KMS-11 (cell line): ENCODE measurements around the gene WRAP73.

Experiments
- H2AFZ ChIP-seq: fragments of 200-600 bp; sonication (generic); 2 replicates; pipeline ENCODE4 v1.6.1; 2016; ENCODE audit warnings: antibody characterized with exemption, mixed run types, low read depth
- H3K27ac ChIP-seq: fragments of 200-600 bp; sonication (generic); 2 replicates; pipeline ENCODE4 v1.6.1; 2016; ENCODE audit warnings: mild to moderate bottlenecking, mixed run types
- H3K27me3 ChIP-seq: fragments of 200-600 bp; sonication (generic); 2 replicates; pipeline ENCODE4 v1.6.1; 2017; ENCODE audit warnings: mild to moderate bottlenecking, low read depth, mixed run types, moderate library complexity; ENCODE audit not compliant: insufficient read depth
- H3K36me3 ChIP-seq: fragments of 200-600 bp; sonication (generic); 2 replicates; pipeline ENCODE4 v1.6.1; 2017; ENCODE audit warnings: mild to moderate bottlenecking, mixed run types; ENCODE audit not compliant: insufficient read depth
- H3K4me1 ChIP-seq: fragments of 200-600 bp; sonication (generic); 2 replicates; pipeline ENCODE4 v1.6.1; 2016; ENCODE audit warnings: mild to moderate bottlenecking, low read depth, mixed run types; ENCODE audit not compliant: poor library complexity, severe bottlenecking
- H3K4me2 ChIP-seq: fragments of 200-600 bp; sonication (generic); 2 replicates; pipeline ENCODE4 v1.7.0; 2016; ENCODE audit warnings: mild to moderate bottlenecking, mixed run types
- H3K4me3 ChIP-seq: fragments of 200-600 bp; sonication (generic); IDR thresholded peaks from 2 replicates; pipeline ENCODE4 v1.6.1; 2017; ENCODE audit warnings: low read depth, low read length, mixed read lengths; ENCODE audit not compliant: insufficient read depth
- H3K79me2 ChIP-seq: fragments of 200-600 bp; sonication (generic); 2 replicates; pipeline ENCODE4 v1.6.1; 2016; ENCODE audit warnings: low read depth, mixed run types; ENCODE audit not compliant: insufficient read depth
- H3K9ac ChIP-seq: fragments of 200-600 bp; sonication (generic); 2 replicates; pipeline ENCODE4 v1.6.1; 2016; ENCODE audit warnings: mild to moderate bottlenecking, mixed run types
- H4K20me1 ChIP-seq: fragments of 200-600 bp; sonication (generic); 2 replicates; pipeline ENCODE4 v1.6.1; 2016; ENCODE audit warnings: mild to moderate bottlenecking, mixed run types; ENCODE audit not compliant: insufficient read depth
- TF ChIP-seq, protein P1 (sequence below): fragments of 200-600 bp; sonication (generic); conservative IDR thresholded peaks from 2 replicates; pipeline ENCODE4 v1.6.1; 2017; ENCODE audit warnings: low read depth, mild to moderate bottlenecking, antibody characterized with exemption, low read length, moderate library complexity, mixed read lengths

Gene WRAP73

DNA sequence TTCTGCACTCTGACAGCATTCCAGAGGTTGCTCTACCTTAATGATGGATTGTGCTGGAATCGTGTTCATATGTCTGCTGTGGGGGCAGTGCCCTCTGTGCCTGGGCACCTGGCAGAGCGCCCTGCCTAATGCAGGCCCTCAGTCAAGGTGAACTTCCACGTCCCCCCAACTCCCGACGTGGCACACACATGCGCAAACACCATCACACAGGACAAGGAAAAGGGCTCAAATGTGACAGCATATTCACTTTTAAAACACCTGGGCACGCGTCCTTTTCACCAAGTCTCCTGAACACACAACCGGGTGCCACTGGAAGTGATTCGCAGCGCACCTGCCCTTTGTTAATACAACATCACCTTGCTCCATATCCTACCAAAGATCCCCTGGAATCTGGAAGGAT, 13.4 kb downstream of the WRAP73 start:
- Histone ChIP-seq H4K20me1 (no peaks in the 10 kb centered on the region), H3K36me3 (no peaks in the 10 kb centered on the region), H3K9ac (no peak overlapping the region), H3K27ac (no peak overlapping the region), H3K79me2 (no peaks in the 10 kb centered on the region), H3K4me3 (no peak overlapping the region), H3K27me3 (no peaks in the 10 kb centered on the region), H3K4me1 (no peaks in the 10 kb centered on the region), H2AFZ (no peak overlapping the region), H3K4me2 (no peak overlapping the region)
- TF ChIP-seq, protein P1, sequence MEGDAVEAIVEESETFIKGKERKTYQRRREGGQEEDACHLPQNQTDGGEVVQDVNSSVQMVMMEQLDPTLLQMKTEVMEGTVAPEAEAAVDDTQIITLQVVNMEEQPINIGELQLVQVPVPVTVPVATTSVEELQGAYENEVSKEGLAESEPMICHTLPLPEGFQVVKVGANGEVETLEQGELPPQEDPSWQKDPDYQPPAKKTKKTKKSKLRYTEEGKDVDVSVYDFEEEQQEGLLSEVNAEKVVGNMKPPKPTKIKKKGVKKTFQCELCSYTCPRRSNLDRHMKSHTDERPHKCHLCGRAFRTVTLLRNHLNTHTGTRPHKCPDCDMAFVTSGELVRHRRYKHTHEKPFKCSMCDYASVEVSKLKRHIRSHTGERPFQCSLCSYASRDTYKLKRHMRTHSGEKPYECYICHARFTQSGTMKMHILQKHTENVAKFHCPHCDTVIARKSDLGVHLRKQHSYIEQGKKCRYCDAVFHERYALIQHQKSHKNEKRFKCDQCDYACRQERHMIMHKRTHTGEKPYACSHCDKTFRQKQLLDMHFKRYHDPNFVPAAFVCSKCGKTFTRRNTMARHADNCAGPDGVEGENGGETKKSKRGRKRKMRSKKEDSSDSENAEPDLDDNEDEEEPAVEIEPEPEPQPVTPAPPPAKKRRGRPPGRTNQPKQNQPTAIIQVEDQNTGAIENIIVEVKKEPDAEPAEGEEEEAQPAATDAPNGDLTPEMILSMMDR, result no peak

DNA sequence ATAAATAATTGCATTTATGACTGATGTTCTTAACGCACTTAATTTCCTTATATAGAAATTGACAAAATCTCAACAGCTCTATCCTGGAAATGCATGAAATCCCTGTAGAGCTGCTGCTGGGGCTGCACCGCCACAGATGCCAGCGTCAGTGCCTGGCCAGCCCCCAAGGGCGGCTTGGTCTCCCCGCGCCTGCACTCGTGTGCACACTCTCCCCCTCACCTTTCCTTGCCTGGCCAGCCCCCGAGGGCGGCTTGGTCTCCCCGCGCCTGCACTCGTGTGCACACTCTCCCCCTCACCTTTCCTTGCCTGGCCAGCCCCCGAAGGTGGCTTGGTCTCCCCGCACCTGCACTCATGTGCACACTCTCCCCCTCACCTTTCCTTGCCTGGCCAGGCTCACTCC, 13.8 kb downstream of the WRAP73 start:
- no peaks in the 10 kb centered on the region for H3K79me2 ChIP-seq
- no peak overlapping the region for H3K9ac ChIP-seq
- TF ChIP-seq, protein P1, result no peak
- H3K27me3 ChIP-seq, result no peaks in the 10 kb centered on the region
- no peak overlapping the region for H3K27ac ChIP-seq
- H3K36me3 ChIP-seq, result no peaks in the 10 kb centered on the region
- no peak overlapping the region for H3K4me3 ChIP-seq
- no peaks in the 10 kb centered on the region for H3K4me1 ChIP-seq
- no peak overlapping the region for H2AFZ ChIP-seq
- no peaks in the 10 kb centered on the region for H4K20me1 ChIP-seq
- H3K4me2 ChIP-seq, result no peak overlapping the region

DNA sequence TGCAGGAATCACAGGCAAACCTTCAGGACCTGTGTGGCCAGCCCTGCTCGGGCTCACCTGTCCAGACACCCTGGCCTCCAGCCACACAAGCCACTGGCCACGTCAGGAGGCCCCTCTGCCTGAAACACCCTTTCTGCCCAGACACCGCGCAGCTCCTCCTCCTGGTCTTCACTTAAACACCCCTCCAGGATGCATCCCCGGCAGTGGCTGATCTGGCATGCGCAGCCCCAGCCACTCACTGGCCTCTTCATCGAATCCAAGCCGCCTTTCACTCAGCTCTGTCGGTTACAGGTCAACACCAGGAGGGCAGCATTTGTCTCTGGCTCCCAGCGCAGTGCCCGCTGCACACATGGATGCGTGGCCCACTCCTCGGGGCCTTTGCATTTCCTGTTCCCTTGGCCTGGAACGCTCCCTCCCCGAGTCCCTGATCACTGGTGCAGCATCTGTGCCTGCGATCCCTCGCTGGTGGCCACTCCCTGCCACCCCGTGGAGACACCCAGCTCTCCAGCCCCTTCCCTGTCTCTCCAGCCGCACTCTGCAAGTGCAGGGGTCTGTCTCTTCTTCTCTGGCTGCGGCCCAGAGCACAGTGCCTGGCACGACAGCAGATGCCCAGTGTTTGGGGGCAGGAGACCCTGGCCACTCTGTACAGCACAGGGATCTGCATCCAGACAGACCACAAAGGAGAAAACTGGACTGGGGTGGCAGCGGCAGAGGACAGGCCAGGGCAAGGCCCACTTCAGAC, 15.7 kb downstream of the WRAP73 start:
- no peak overlapping the region for H3K4me3 ChIP-seq
- TF ChIP-seq, protein P1, result no peak
- H3K9ac ChIP-seq, result no peak overlapping the region
- H3K79me2 ChIP-seq, result no peaks in the 10 kb centered on the region
- H3K27me3 ChIP-seq, result no peaks in the 10 kb centered on the region
- H3K27ac ChIP-seq, result no peak overlapping the region
- H3K4me2 ChIP-seq, result no peak overlapping the region
- H3K36me3 ChIP-seq, result no peaks in the 10 kb centered on the region
- no peaks in the 10 kb centered on the region for H3K4me1 ChIP-seq
- no peaks in the 10 kb centered on the region for H4K20me1 ChIP-seq
- no peak overlapping the region for H2AFZ ChIP-seq

DNA sequence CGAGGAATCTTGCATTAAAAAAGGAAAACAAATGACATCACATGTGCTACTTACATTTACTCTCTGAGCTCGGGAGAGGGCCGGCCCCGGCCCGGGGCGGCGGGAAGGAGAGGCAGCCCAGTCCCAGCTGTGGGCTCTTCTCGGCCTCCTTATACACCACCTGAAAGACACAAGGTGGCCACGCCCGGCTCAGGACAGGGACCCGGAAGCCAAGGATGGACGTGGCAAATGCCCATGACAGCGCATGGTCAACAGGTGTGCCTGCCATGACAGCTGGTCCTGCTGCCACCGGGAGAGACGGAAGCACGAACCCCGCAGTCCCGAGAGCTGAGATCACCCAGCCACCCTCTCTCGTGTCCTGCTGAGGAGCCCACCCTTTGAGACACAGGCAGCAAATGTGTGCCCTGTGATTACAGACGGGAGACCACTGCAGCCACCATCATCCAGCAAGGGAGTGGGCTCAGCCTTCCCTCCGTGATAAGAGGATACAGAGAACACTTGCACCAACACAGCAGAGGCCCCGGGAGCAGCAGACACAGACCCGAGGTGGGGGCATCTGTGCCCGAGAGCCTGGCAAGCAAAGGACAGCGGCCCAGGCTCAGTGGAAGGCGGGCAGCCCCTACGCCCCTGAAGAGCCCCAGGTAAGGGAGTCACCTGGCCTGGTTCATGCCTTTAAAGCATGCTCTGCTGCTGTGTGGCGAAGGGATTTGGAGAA, 16.4 kb downstream of the WRAP73 start:
- Histone ChIP-seq H3K27me3 (no peaks in the 10 kb centered on the region), H3K79me2 (no peaks in the 10 kb centered on the region), H4K20me1 (no peaks in the 10 kb centered on the region), H3K4me1 (no peaks in the 10 kb centered on the region), H3K4me3 (no peak overlapping the region), H3K9ac (no peak overlapping the region), H3K4me2 (no peak overlapping the region), H2AFZ (no peak overlapping the region), H3K36me3 (no peaks in the 10 kb centered on the region), H3K27ac (no peak overlapping the region)
- TF ChIP-seq, protein P1, result no peak
